CD14-positive monocyte (primary cell): ENCODE measurements around the gene PIP5K1C. TPM values are rescaled to one million over a fixed set of nuclear protein-coding genes. Genes with fewer than 3 reads are reported as not detected.

Source experiments
- DNase-seq, 3 donors: peaks; one replicate each; pipeline ENCODE4 v3.0.0-alpha.2; 2011 to 2022
- H2AFZ ChIP-seq: 2 replicates; pipeline ENCODE4 v1.6.0; 2012; ENCODE audit warnings: mild to moderate bottlenecking, low read depth, low read length, inconsistent platforms; ENCODE audit not compliant: insufficient read depth, poor library complexity, severe bottlenecking
- H3K27ac ChIP-seq, 2 donors: 1 replicate in 1 of 2; 2 replicates in 1 of 2; pipeline ENCODE4 v1.5.1; 2012 to 2013; ENCODE audit warnings: low read length in 2 of 2, control low read depth in 1 of 2, inconsistent platforms in 1 of 2, low read depth in 1 of 2, mild to moderate bottlenecking in 1 of 2
- H3K27me3 ChIP-seq, 2 donors: one replicate each; pipeline versions ENCODE4 v1.6.0 to v1.6.1; 2011 to 2013; ENCODE audit warnings: low read length in 2 of 2; ENCODE audit not compliant: control insufficient read depth in 2 of 2, insufficient read depth in 2 of 2
- H3K36me3 ChIP-seq, 2 donors: replicated peaks in 1 of 2; 1 replicate in 1 of 2; 2 replicates in 1 of 2; pipeline versions ENCODE4 v1.5.1 to v1.6.1; 2012 to 2013; ENCODE audit warnings: low read length in 2 of 2, control low read depth in 1 of 2, inconsistent platforms in 1 of 2, mild to moderate bottlenecking in 1 of 2; ENCODE audit not compliant: insufficient read depth in 2 of 2, control insufficient read depth in 1 of 2
- H3K4me1 ChIP-seq, 2 donors: 1 replicate in 1 of 2; 2 replicates in 1 of 2; pipeline versions ENCODE4 v1.5.1 to v1.6.1; 2012 to 2013; ENCODE audit warnings: low read length in 2 of 2, control low read depth in 1 of 2, inconsistent platforms in 1 of 2, mild to moderate bottlenecking in 1 of 2, moderate library complexity in 1 of 2; ENCODE audit not compliant: insufficient read depth in 2 of 2, control insufficient read depth in 1 of 2
- H3K4me2 ChIP-seq: replicated peaks from 2 replicates; pipeline ENCODE3; 2012; ENCODE audit warnings: low read length, moderate library complexity, mild to moderate bottlenecking; ENCODE audit not compliant: poor library complexity, severe bottlenecking; ENCODE audit errors: extremely low read depth
- H3K4me3 ChIP-seq, 3 experiments: fragments of 200-600 bp in 1 of 3; sonication (generic) in 1 of 3; replicated peaks in 1 of 3; 1 replicate in 2 of 3; 2 replicates in 1 of 3; pipeline ENCODE4 v1.5.1; 2011 to 2013; ENCODE audit warnings: low read length in 3 of 3, mild to moderate bottlenecking in 3 of 3, control low read depth in 2 of 3, low read depth in 2 of 3, inconsistent platforms in 1 of 3, moderate library complexity in 1 of 3
- H3K79me2 ChIP-seq: 2 replicates; pipeline ENCODE4 v1.6.0; 2012; ENCODE audit warnings: mild to moderate bottlenecking, control low read depth, inconsistent platforms, low read length, moderate library complexity; ENCODE audit not compliant: insufficient read depth
- H3K9ac ChIP-seq: 2 replicates; pipeline ENCODE4 v1.6.0; 2017; ENCODE audit warnings: low read length, mild to moderate bottlenecking; ENCODE audit not compliant: insufficient read depth, poor library complexity, severe bottlenecking
- H3K9me3 ChIP-seq, 2 donors: replicated peaks in 1 of 2; 1 replicate in 1 of 2; 2 replicates in 1 of 2; pipeline versions ENCODE4 v1.5.1 to v1.6.1; 2012 to 2013; ENCODE audit warnings: low read length in 2 of 2, control low read depth in 1 of 2; ENCODE audit not compliant: control insufficient read depth in 1 of 2, insufficient read depth in 1 of 2
- H4K20me1 ChIP-seq: 2 replicates; pipeline ENCODE4 v1.6.0; 2012; ENCODE audit warnings: mild to moderate bottlenecking, low read length, control low read depth, moderate library complexity; ENCODE audit not compliant: insufficient read depth
- H3K27ac Mint-ChIP-seq, 7 donors: one replicate each; pipeline ENCODE4 v1.8.0; 2020; ENCODE audit warnings: mild to moderate bottlenecking in 7 of 7, mixed read lengths in 7 of 7, moderate library complexity in 6 of 7, inconsistent platforms in 2 of 7
- H3K27me3 Mint-ChIP-seq, 3 donors: one replicate each; pipeline ENCODE4 v1.8.0; 2021 to 2022; ENCODE audit warnings: low read depth in 3 of 3, mild to moderate bottlenecking in 3 of 3, mixed read lengths in 3 of 3, moderate library complexity in 3 of 3, inconsistent platforms in 1 of 3
- H3K36me3 Mint-ChIP-seq, 2 donors: one replicate each; pipeline ENCODE4 v1.8.0; 2020; ENCODE audit warnings: mixed read lengths in 2 of 2, inconsistent platforms in 1 of 2, mild to moderate bottlenecking in 1 of 2
- H3K4me1 Mint-ChIP-seq: one replicate; pipeline ENCODE4 v1.8.0; 2020; ENCODE audit warnings: mild to moderate bottlenecking, mixed read lengths
- H3K4me3 Mint-ChIP-seq, 2 donors: one replicate each; pipeline ENCODE4 v1.8.0; 2020; ENCODE audit warnings: mild to moderate bottlenecking in 2 of 2, mixed read lengths in 2 of 2, moderate library complexity in 1 of 2
- H3K9me3 Mint-ChIP-seq, 7 donors: one replicate each; pipeline ENCODE4 v1.8.0; 2020 to 2022; ENCODE audit warnings: mixed read lengths in 7 of 7, mild to moderate bottlenecking in 6 of 7, moderate library complexity in 6 of 7, inconsistent platforms in 2 of 7
- CTCF ChIP-seq: fragments of 200-600 bp; IDR thresholded peaks from one replicate; pipeline ENCODE4 v1.8.0; 2022; ENCODE audit warnings: antibody characterized with exemption, mild to moderate bottlenecking
- WGBS: methylation state at CpG from one replicate; pipeline ENCODE4 v1.1.5; 2013; ENCODE audit warnings: missing lambda C conversion rate; ENCODE audit not compliant: insufficient coverage; 5-methylcytosine and 5-hydroxymethylcytosine counted together
- intact Hi-C, 2 donors: fragments of 100-400 bp; cut with micrococcal nuclease; formaldehyde crosslinking; loops; one replicate each; pipeline versions ENCODE4 v1.15.0 to v1.15.1; 2023
- polyA plus RNA-seq, 3 donors: library from polyadenylated mRNA; depleted of rRNA in 1 of 3; unstranded in 2 of 3; stranded (reverse) in 1 of 3; fragments of 300-500 nt in 2 of 3; fragments of >200 nt in 1 of 3; fragmentation: Illumina TruSeq in 2 of 3; gene quantifications; 1 replicate in 2 of 3; 2 replicates in 1 of 3; pipeline ENCODE4 v1.2.3, GENCODE V29; 2012 to 2021

The PIP5K1C gene
- polyA plus RNA-seq, 3 donors = 6.5 to 19.5 (median 10.1) TPM

GRCh38 chr19:3603121-3603811 lies 97.0 kb downstream of the PIP5K1C start:
- H3K36me3 ChIP-seq = no peaks in the 10 kb centered on the region
- peaks cover 3 to 7% (median 6%) of the 10 kb centered on the region in 7 donors for H3K9me3 Mint-ChIP-seq
- 96% methylated on average over 22 of the region's 23 CpGs for WGBS
- H3K27ac Mint-ChIP-seq = no peak overlapping the region
- H2AFZ ChIP-seq = no peak overlapping the region
- no peaks in the 10 kb centered on the region for H4K20me1 ChIP-seq
- H3K9me3 ChIP-seq = peaks cover 0 to 5% of the 10 kb centered on the region in 2 donors
- no peak for TF ChIP-seq CTCF
- H3K27me3 Mint-ChIP-seq = peaks cover 4 to 23% (median 21%) of the 10 kb centered on the region in 3 donors
- H3K4me3 ChIP-seq = no peak overlapping the region
- no peak overlapping the region for H3K27ac ChIP-seq
- no peaks in the 10 kb centered on the region for H3K79me2 ChIP-seq
- H3K4me1 ChIP-seq = peaks cover 17 to 22% of the 10 kb centered on the region in 2 donors
- intact Hi-C loops = no loop called here
- DNase-seq = no peak
- peaks cover 13% of the 10 kb centered on the region for H3K4me1 Mint-ChIP-seq
- H3K4me3 Mint-ChIP-seq = no peak overlapping the region
- no peak overlapping the region for H3K4me2 ChIP-seq
- peaks cover 3 to 5% of the 10 kb centered on the region in 2 donors for H3K36me3 Mint-ChIP-seq
- peaks cover 11 to 37% of the 10 kb centered on the region in 2 donors for H3K27me3 ChIP-seq
- H3K9ac ChIP-seq = no peak overlapping the region

GRCh38 chr19:3601021-3601420 lies 99.2 kb downstream of the PIP5K1C start:
- Mint-ChIP-seq H3K4me3 (no peak overlapping the region), H3K27ac (no peak overlapping the region), H3K27me3 (peaks cover 4 to 8% (median 6%) of the 10 kb centered on the region in 3 donors), H3K36me3 (no peaks in the 10 kb centered on the region), H3K4me1 (no peaks in the 10 kb centered on the region), H3K9me3 (peaks cover 0 to 4% (median 2%) of the 10 kb centered on the region in 7 donors)
- no peak overlapping the region for H3K9ac ChIP-seq
- peaks cover 7 to 16% of the 10 kb centered on the region in 2 donors for H3K27me3 ChIP-seq
- intact Hi-C loops = no loop called here
- DNase-seq = no peak
- WGBS = 100% methylated on average over 4 of the region's 12 CpGs
- no peaks in the 10 kb centered on the region for H3K36me3 ChIP-seq
- H3K79me2 ChIP-seq = no peaks in the 10 kb centered on the region
- H3K4me1 ChIP-seq = peaks cover 0 to under 1% of the 10 kb centered on the region in 2 donors
- H3K27ac ChIP-seq = no peak overlapping the region
- no peak overlapping the region for H3K4me3 ChIP-seq
- H2AFZ ChIP-seq = no peak overlapping the region
- no peaks in the 10 kb centered on the region for H4K20me1 ChIP-seq
- TF ChIP-seq CTCF = no peak
- H3K9me3 ChIP-seq = no peaks in the 10 kb centered on the region
- no peak overlapping the region for H3K4me2 ChIP-seq
